GM18858 (cell line): ENCODE data around the gene GUCY2D.
"Not testable (repeated sequence)": the region's sequence is repeated elsewhere in the genome, so short reads cannot be mapped to it uniquely, and the experiment has no call there.

Experiments
- ATAC-seq: cut with Tn5 transposase; IDR thresholded peaks from one replicate; pipeline ENCODE4 v1.9.1; 2021; ENCODE audit not compliant: unreplicated experiment

Gene GUCY2D

DNA sequence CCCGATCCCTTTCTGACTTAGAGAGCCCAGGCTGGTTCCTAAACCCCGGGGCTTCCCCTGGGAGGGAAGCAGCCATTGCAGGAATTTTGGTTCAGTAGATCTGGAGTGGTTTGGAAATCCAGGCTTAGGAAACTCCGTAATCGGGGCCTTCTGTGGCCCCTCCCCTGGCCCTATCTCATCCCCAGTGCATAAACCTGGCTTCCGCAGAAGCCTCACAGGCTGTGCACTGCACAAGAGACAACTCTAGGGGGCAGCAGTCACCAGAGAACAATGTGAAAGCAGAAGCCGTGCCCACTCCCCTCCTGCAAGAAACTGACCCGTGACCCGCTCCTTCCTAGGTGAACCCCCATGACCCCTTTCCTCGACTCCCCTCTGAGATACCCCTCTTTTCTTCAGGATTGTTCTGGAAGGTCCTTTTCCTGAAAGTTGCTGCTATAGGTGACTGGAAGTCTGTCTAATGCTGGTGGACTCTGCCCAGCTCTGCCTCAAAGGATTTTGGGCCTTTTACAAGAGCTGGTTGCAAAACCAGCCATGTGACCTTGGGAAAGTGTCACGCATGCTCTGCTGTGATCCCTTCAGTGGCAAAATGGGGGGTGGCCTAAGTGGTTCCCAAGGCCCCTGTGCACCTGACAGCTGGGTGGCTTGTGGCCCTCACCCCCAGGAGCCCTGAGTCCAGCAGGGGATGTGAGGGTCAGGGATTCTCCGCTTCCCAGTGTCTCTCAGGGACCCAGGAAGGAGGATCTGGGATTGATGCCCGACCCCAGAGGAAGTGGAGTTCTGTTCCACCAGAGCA is 14.4 kb downstream of the GUCY2D start:
- ATAC-seq = no peak

DNA sequence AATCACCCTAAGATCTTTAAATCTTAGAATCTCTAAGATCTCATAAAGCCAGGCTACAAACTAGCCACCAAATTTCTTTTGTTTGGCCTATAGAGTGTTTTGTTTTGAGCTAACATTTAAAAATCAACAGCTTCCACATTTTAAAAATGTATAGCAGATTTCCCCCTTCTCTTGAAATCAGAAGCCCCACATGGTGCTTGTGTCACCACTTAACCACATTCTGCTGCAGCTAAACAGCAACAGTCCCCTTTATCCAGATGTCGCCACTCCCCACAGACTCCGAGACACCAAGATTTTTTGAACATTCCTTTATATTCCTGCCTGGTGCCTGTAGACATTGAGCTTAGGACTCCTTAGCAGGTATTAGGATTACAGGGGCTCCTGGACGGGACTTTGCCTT is 16.0 kb downstream of the GUCY2D start:
- no peak for ATAC-seq

DNA sequence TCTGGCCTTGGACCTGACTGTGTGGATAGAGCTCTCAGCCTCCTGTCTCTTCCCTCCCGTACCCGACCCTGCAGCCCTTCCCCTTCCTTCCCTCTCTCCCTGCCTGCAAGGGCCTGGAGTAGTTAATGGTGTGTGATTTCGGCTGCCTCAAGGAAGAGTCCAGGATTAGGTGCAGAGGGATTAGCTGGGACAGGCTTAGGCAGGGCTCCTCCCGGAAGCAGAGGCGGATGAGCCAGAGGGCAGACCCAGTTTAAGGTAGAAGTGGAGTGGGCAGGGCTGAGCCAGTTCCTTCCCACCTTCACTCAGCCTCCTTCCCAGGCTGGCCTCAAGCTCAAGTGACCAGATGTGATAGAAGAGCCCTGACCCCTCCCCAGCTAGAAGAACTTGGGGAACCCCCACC is 16.8 kb downstream of the GUCY2D start:
- ATAC-seq = no peak

DNA sequence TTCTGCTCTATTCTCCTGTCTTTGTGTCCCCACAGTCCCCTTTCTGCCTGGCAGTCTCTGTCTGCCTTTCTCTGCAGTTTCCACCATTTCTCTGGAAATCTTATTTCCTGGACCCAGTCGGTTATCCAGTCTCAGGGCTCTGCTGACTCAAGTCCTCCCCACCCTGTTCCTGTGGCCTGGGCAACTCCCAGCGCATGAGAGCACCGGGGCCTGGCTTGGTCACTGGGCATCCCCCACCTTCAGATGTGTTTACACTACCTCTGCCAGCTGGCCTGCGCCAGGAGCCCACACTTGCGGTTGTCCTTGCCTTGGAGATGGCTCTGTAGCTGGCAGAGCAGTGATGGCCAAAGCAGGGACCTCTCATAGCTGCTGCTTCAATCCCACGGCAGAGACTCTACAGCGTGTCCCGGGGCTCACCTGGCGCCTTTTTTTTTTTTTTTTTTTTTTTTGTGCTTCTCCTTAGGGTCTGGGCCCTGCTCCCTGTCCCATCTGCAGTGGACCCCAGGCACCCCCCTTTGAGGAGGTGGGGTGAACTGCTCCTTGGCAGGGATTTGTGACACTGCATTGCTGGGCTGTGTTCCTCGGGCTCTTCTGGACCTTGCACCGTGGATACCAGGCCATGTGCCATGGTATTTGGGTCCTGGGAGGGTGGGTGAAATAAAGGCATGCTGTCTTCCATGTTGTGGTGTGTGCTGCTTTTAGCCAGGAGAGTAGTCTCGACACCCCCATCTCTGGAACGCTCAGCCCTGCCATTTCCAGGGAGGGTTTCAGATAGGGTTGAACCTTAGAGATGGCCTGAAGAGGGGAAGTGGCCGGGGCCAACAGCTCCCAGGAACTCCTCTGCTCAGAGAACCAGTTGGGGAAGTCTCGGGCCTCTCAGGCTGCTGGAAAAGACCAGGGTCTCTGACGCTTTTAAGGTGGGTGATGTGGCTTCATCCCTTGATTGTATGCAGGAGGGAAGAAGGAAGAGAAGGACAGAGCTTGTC is 17.5 kb downstream of the GUCY2D start:
- no peak for ATAC-seq

DNA sequence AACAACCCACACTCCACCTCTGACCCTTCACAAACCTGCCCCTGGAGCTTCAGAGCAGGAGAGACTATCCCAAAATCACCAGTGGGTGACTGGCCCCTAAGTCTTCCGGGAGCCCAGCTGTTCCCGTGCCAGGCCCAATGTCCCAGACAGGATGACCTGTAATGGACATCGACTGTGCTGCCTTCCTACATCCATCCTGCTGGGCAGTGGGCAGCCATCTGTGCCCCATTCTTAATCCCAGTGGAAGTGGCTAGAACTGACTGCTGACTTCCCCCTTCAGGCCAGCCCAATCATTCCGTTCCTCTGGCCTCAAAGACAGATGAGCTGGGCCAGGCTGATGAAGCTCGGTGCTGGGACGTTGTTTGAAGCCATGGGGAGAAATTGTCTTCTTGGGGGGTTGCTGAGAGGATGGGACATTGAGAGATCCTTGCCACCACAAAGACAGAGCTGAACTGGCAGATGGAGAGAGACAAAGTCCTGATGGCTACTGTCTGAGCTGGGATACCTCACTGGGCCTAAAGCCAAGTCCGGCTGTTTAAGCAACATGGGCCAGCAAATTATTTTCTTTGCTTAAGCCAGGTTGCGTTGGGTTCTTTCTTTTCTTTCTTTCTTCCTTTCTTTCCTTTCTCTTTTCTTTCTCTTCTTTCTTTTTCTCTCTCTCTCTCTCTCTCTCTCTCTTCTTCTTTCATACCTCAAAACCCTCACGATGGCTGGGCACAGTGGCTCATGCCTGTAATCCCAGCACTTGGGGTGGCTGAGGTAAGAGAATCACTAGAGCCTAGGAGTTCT is 18.6 kb downstream of the GUCY2D start:
- ATAC-seq = no peak

DNA sequence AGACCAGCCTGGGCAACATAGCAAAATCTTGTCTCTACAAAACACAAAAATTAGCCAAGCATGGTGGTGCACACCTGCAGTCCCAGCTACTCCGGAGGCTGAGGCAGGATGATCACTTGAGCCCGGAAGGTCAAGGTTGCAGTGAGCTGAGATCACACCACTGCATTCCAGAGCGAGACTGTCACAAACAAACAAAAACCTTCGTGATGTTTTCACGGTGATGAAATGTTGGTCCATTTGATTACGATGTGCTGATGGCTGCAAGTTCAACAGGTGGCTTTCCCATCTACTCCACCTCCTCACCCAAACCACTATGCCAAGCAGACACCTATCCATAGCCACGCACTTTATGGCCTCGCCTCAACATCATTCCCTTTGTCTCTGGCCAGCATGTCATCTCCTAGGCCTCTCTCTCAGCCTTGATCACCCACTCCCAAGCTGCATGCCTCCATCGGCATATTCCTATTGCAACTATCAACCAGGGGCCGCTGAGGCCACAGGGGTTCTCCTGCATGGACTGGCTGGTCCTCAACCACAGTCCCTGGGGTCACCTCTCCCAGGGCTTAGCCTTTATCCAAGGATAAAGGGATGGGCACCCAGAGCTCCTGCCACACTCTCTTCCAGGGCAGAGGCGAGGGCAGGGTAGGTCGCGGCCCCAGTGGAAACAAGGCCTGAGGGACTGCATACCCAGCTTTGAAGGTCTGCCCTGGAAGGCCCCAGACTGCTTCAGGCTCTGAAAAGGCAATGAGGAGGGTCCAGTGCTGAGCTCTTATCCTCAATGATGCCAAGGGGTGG is 19.3 kb downstream of the GUCY2D start:
- ATAC-seq = no peak

DNA sequence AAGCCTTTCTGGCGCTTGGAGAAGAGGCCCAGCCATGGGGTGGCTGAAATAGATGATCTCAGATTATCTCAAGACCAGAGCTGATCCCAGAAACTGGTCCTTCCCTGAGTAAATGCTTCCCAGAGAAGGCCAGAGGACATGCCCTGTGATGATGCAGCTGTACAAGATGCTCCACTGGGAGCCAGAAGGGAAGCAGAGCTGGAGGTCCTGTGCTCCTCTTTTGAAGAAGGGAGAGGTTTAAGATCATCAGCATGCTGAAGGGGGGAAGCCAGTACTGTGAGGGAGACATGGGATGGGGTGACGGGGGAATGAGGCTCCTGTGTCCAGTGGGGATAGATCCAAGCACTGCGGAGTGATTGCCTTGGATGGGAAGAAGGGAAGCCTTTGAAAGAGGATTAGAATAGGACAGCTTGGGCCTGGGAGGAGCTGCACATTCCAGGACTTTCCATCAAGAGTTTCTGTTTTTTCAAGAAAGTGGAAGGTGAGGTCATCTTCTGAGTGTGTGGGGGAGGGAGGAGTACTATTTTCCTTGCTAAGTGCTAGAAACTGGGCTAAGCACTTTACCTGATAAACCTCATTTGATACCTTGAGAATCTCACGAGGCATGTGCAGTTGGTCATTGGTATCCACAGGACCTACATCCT is 20.1 kb downstream of the GUCY2D start:
- ATAC-seq = no peak

DNA sequence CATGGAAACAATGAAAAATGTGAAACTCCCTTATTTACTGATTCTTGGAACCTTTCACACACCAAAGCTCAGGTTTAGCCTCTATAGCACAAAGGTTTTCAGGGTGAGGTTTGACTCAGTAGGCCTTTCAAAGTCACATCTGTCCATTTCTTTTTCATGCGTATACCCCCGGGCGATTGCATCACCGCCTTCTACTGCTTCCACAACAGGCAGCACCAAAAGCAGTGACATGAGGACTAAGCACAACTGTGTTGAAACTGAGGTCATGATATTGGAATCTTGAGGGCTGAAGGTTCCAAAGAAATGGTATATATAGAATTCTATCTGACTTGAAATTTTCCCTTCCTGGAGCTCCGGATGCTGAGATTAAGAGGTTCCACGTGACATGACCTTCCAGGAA is 21.7 kb downstream of the GUCY2D start:
- ATAC-seq = not testable (repeated sequence)

DNA sequence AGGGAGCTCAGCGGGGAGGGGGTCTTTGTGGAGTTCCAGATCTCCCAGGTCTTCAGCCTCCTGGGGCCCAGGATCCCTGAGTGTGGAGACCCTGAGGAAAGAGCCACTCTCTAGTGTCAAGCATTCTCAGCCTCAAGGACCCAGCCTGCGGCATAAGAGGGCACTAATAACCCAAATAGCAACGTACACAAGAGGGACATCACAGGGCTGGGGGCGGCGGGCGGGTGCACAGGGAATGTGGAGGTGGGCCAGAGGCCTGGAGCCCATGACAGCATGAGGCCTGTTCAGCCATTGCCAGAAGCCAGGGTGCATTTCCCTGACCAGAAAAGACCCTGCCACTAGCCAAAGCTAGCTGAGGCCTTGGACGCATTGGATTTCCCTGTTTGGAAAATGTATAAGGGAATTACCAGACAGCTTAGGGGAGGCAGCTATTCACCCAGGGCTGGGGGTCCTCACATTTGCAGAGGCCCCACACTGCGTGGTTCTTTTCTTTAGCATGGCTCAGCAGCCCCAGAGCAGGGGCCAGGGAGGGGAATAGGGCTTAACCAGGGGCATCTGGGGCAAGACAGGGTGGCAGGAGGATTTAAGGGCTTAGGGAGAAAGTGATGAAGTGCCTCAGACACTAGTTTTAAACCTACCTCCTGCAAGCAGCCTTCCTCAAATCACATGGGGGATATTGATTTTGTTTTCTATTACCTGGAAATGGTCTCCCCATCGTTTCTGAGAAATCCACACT is 22.9 kb downstream of the GUCY2D start:
- ATAC-seq = no peak

DNA sequence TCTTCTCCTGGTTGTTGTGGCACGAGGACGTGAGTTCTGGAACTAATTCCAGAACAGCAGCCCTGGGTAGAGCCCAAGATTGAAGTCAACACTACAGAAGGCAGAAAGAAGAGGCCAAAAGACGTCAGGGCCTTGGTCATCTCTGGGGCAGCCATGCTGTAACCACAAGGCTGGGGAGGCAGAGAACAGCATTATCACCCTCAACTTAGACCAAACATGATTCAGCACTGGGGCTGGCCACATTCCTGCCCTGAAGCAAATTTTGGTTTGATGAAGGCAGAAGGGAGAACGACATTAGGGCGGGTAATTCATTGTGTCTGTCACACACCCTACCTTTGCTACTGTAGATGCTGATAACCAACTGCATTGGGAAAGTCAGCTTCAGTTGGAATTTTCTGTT is 26.7 kb downstream of the GUCY2D start:
- ATAC-seq = no peak

DNA sequence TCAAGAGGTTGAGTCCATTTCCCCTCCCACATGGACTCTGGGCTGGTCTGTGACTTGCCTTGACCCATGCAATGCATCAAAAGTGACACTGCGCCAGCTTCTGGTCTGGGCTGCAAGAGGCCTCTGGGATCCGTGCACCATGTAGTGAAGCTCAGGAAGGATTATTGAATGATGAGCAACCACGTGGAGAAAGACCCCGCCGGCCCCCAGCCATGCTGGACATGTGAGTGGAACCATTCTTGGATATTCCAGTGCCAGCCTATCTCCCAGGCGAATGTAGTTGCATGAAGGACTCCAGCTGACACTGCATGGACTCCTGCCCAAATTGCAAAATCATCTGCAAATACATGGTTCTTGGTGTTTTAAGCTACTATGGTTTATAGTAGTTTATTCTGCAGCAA is 28.8 kb downstream of the GUCY2D start:
- no peak for ATAC-seq

DNA sequence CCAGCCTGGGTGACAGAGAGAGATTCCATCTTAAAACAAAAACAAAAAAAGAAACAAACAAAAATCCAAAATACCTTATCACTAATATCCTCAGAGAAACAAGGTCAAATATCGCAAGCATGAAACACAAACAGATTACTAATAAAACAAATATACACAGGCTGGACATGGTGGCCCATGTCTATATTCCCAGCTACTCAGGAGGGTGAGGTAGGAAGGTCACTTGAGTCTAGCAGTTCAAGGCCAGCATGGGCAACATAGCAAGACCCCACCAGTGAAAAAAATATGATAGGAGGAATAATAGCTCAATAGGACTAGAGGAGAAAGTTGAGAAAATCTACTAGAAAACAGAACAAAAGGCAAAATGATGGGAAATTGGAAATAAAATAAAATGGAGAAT is 29.5 kb downstream of the GUCY2D start:
- ATAC-seq = no peak

DNA sequence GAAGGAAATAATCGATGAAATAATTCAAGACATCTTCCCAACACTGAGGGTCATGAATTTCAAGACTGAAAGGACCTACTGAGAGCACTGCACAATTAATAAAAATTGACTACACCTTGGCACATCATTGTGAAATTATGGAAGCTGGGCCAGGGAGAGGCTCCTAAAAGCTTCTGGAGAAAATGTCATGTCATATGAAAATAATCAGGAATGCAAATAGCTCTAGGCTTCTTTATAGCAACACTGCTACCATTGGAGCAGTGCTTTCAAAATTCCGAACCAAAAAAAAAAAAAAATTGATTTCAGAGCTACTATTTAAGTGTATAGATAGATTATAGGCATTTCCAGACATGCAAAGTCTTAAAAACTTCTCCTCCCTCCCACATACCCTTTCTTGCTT is 30.0 kb downstream of the GUCY2D start:
- ATAC-seq = no peak

DNA sequence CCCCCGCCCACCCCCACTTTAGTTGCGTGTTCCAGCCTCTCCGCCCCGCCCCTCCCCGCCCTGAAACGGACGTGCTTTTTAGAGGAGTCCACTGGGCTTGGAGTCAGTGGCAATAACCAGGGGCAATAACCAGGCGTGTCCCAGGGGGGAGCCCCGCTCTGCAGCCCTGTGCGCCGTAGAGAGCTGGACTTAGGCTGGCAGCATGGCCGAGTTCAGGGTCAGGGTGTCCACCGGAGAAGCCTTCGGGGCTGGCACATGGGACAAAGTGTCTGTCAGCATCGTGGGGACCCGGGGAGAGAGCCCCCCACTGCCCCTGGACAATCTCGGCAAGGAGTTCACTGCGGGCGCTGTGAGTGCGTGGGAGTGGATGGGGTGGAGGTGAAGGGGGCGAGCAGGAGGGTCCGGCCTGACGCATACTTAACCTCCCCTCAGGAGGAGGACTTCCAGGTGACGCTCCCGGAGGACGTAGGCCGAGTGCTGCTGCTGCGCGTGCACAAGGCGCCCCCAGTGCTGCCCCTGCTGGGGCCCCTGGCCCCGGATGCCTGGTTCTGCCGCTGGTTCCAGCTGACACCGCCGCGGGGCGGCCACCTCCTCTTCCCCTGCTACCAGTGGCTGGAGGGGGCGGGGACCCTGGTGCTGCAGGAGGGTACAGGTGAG is 36.7 kb downstream of the GUCY2D start, which contains the start of gene ALOX15B:
Gene ALOX15B, plus strand, starts transcription at position 106 of the 657 bp plus-strand sequence. Its CDS starts 97 bp downstream, at position 203.
- no peak for ATAC-seq

DNA sequence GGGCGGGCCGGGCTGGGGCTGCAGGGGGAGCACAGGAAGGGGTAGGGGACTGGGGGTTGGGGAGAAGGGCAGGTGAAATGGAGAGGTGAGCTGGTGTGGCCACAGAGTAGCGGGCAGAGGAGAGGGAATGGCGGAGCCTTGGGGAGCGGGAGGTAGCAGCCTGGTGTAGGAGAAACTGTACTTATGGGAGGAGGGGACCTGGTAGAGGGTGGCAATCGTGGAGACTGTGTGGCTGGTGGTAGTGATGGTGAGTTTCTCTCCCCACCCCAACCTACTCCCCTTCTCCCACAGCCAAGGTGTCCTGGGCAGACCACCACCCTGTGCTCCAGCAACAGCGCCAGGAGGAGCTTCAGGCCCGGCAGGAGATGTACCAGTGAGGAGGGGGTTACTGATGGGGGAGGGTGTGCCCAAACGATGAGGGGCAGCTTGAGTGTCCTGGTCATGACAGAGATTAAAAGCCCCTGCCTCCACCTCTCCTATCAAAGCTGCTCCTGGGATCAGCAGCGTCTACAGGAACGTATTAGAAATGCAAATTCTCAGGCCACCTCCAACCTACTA is 37.3 kb downstream of the GUCY2D start:
- no peak for ATAC-seq

DNA sequence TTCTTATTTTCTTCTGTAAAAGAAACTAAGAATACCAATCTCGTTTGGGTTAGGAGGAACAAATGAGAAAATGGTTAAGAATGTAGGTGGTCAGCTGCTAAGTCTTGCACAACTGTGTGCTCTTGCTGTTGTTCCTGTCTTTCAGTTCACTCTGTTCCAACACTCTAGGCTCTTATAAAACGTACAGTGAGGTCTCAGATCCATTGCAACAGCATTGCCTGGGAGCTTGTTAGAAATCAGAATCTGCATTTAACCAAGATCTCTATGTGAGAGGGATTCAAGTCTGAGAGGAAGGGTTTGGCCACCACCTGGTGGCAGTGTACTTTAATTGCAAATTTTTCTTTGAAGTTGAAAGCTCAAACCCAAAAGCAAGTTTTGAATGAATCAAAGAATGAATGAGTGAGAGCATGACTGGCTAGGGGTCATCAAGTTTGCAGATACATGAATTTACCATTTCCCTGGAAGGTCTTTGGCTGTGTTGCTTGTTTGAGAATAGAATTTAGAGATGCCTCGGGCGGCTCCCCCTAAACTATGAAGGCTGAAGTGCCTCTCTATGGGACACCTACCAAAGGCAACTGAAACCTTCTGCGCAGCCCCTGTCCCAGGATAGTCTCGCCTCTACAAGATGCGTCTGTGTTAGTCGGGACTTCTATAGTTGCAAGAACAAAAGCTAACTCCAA is 39.0 kb downstream of the GUCY2D start:
- no peak for ATAC-seq

DNA sequence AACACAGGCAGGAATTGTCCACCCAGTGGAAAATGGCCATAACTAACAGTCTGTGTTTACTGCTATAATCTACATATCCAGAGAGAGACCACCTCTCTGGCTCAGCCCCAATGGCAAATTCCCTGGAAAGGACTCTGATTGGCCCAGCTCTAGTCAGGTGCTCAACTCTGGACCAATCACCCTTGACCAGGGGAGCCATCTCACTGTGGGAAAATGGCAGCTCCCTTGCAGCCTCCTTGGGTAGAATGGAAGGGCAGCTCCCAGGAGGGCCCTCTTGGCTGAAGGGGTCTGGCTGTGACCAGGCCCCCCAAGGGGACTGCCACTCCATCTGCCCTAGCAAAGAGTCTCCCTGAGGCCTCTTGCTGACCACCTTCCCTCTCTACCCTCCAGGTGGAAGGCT is 39.6 kb downstream of the GUCY2D start:
- ATAC-seq = no peak
